GM13976 (cell line): ENCODE measurements around the gene CATSPER3.
A peak's percentile ranks its signal among the peaks of the same experiment; 100 is the strongest.

Experiments
- DNase-seq: peaks from one replicate; pipeline ENCODE4 v3.0.0; 2012; ENCODE audit warnings: low spot score
- CTCF ChIP-seq: IDR thresholded peaks from 2 replicates; pipeline ENCODE4 v1.5.1; 2012; ENCODE audit warnings: borderline replicate concordance, mild to moderate bottlenecking; ENCODE audit not compliant: insufficient read depth; ENCODE audit errors: extremely low read depth, missing control alignments, control extremely low read depth
- in situ Hi-C: fragments of 300-500 bp; cut with MboI; formaldehyde crosslinking; loops from one replicate; pipeline ENCODE4 v1.12.0; 2022; ENCODE audit warnings: low sequenced_read_pairs, mixed read lengths, inconsistent platforms; ENCODE audit not compliant: unreplicated experiment

CATSPER3 gene

GRCh38 chr5:135032695-135032998, 64.9 kb downstream of the CATSPER3 start:
- TF ChIP-seq CTCF: no peak
- in situ Hi-C loops: no loop called here
- peak; percentile 55 for DNase-seq

- TF ChIP-seq CTCF: no peak
- in situ Hi-C loops: no loop called here
- peak; percentile 51 for DNase-seq
These were observed 65.5 kb downstream of the CATSPER3 start for GRCh38 chr5:135032999-135033861.

GRCh38 chr5:135033901-135034235, 66.2 kb downstream of the CATSPER3 start, which contains the start of gene PITX1:
Gene PITX1, minus strand, starts transcription at chr5:135034228. Its CDS starts 347 bp downstream, at chr5:135033881.
- in situ Hi-C loops: no loop called here
- DNase-seq: peak; percentile 60
- TF ChIP-seq CTCF: no peak

- DNase-seq: peak; percentile 59
- TF ChIP-seq CTCF: no peak
- in situ Hi-C loops: no loop called here
These were observed 66.7 kb downstream of the CATSPER3 start for GRCh38 chr5:135034236-135034962.

- no peak for TF ChIP-seq CTCF
- in situ Hi-C loops: no loop called here
- DNase-seq: no peak
These were observed 67.4 kb downstream of the CATSPER3 start for GRCh38 chr5:135034963-135035677.

GRCh38 chr5:135035678-135036030, 67.9 kb downstream of the CATSPER3 start:
- no peak for DNase-seq
- in situ Hi-C loops: no loop called here
- no peak for TF ChIP-seq CTCF
